HEK293T (cell line): Measurements from ENCODE around the gene NCKIPSD.

Experiments used
- ARNT ChIP-seq: fragments of 450-650 bp; IDR thresholded peaks from 2 replicates; pipeline ENCODE4 v1.6.1; 2017; ENCODE audit warnings: mild to moderate bottlenecking
- BHLHE40 ChIP-seq: fragments of 450-650 bp; IDR thresholded peaks from 2 replicates; pipeline ENCODE4 v1.6.1; 2016; ENCODE audit warnings: mild to moderate bottlenecking, moderate library complexity, borderline replicate concordance
- CTBP1 ChIP-seq: fragments of 450-650 bp; IDR thresholded peaks from 2 replicates; pipeline ENCODE4 v1.6.1; 2016; ENCODE audit warnings: borderline replicate concordance
- FOXA1 ChIP-seq: fragments of 450-650 bp; IDR thresholded peaks from 2 replicates; pipeline ENCODE4 v1.6.1; 2016; ENCODE audit warnings: mild to moderate bottlenecking
- FOXK2 ChIP-seq: fragments of 450-650 bp; IDR thresholded peaks from 2 replicates; pipeline ENCODE4 v1.6.1; 2016; ENCODE audit warnings: mild to moderate bottlenecking
- FOXM1 ChIP-seq: fragments of 450-650 bp; IDR thresholded peaks from 2 replicates; pipeline ENCODE4 v1.6.1; 2017; ENCODE audit warnings: mild to moderate bottlenecking, borderline replicate concordance
- HDGF ChIP-seq: fragments of 450-650 bp; IDR thresholded peaks from 2 replicates; pipeline ENCODE4 v1.6.1; 2017; ENCODE audit warnings: antibody characterized with exemption, borderline replicate concordance
- L3MBTL2 ChIP-seq: fragments of 450-650 bp; conservative IDR thresholded peaks from 2 replicates; pipeline ENCODE4 v1.6.1; 2016; ENCODE audit warnings: mild to moderate bottlenecking
- LEF1 ChIP-seq: fragments of 450-650 bp; IDR thresholded peaks from 2 replicates; pipeline ENCODE4 v1.6.1; 2017; ENCODE audit warnings: mild to moderate bottlenecking, borderline replicate concordance
- NFRKB ChIP-seq: fragments of 450-650 bp; IDR thresholded peaks from 2 replicates; pipeline ENCODE4 v1.6.1; 2016; ENCODE audit warnings: mild to moderate bottlenecking, moderate library complexity
- PKNOX1 ChIP-seq: fragments of 450-650 bp; IDR thresholded peaks from 2 replicates; pipeline ENCODE4 v1.6.1; 2016
- SP1 ChIP-seq: fragments of 450-650 bp; IDR thresholded peaks from 2 replicates; pipeline ENCODE4 v1.6.1; 2017
- SUZ12 ChIP-seq: fragments of 450-650 bp; IDR thresholded peaks from 2 replicates; pipeline ENCODE4 v1.6.1; 2016; ENCODE audit warnings: mild to moderate bottlenecking

DNA sequence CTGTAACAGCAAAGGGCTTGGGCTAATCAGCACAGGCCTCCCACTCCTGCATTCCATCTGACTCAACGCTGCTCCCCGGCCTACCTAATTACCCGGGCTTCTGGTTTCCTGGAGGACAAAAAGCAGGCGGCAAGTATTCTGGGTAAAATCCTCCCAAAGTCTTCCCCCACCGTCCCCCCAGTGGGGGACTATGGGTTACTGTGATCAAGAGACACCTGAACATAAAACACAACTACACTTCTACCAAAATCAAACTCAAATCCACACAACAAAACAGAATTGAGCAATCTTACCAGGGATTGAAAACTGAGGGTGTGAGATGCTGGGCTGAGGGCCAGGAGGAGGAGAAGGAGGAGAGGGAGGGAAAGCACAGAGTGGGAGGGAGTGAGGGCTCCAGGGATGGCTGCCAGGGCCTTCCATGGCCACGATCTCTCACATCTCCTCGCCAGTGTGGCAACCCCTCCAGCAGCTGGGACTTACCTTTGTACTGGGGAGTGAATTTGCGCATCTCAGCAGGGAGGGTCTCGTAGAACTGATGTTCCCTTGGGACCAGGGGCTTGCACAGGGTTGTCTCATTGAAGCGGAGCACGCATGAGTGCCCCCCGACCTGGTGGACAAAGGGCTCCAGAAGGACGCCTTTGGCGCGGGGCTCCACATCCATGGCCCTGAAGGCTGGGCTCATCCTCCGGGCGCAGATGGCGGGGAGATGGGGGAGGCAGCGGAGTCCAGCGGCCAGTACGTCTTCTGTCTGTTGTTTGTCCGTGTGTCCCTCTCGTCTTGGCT, 9.1 kb upstream of the NCKIPSD start:
- TF ChIP-seq FOXK2 (no peak), HDGF (no peak), CTBP1 (no peak), L3MBTL2 (no peak), BHLHE40 (no peak), SP1 (no peak), SUZ12 (no peak), FOXA1 (no peak), NFRKB (no peak), ARNT (no peak), LEF1 (no peak), PKNOX1 (no peak), FOXM1 (no peak)
